ENCODE data around the gene CCDC92B.
"Not testable (repeated sequence)": the region's sequence is repeated elsewhere in the genome, so short reads cannot be mapped to it uniquely, and the experiment has no call there.

CCDC92B gene

DNA sequence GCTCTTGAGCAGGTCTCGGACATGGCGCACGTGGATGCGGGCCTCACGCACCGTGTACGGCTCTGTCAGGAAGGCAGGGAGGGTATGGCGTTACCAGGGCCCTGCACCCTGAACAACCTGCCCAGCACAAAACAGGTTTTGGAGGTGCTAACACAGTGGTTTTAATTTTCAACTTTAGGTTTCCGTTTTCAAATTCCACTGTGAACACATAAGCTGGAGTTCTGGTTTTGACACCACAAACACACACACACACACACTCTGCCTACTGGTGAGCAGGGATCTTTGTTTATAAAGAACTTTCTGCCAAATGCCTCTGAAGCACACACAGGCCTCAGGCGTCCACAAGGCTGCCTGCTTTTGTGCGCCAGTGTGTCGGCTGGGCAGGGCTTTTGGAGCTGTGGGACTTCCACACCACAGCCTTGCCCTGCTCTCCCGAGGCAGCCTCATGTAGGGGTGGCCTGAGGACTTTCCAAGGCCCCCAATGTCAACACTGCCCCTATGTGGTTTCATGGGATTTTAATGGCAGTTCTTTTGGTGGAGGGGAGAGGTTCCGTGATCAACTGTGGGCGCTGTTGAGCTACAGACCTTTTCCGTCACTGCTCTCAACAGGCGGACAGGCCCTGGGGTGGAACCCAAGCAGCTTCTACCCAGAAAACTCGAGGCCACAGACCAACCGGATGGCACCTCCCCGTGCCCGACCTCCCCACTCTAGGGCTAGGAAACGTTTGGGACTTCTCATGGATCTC is 47.3 kb downstream of the CCDC92B start:
- no peak for DNase-seq

DNA sequence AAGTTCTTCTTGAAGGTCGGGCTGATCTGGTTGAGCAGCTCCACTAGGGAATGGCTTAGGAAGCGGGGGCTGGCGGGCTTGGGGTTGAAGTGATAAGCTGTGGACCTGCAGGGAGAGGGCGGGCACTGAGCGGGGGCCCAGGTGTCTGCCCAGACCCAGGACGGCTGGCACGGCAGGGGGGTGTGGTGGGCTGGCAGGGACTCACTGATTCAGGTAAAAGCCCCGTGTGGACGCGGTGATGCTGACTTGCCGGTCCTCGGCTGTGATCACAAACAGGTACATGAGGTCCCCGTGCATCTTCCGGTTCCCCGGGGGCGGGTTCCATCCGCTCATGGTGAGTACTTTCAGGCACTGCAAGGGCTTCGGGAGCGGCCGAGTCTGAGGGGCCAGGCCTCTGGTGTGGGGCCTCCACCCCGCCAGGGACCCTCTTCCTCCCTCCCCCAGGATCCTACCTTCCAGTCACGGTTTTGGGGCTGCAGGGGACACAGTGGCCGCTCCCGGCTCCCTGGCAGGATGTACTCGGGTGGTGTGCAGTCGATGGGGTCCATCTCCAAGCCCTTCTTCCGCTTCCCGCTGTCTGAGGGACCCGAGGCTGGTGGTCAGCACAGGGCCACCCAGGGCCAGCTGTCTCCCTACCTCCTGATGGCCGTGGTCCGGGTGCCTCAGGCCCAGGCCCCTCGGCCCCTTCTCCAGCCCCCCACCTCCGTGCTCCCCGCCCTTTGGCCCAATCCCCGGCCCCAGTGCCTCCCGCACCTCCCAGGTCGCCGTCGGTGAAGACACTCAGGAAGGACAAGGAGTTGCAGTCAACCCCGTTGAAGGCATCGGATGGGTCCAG is 48.1 kb downstream of the CCDC92B start:
- DNase-seq, result no peak

DNA sequence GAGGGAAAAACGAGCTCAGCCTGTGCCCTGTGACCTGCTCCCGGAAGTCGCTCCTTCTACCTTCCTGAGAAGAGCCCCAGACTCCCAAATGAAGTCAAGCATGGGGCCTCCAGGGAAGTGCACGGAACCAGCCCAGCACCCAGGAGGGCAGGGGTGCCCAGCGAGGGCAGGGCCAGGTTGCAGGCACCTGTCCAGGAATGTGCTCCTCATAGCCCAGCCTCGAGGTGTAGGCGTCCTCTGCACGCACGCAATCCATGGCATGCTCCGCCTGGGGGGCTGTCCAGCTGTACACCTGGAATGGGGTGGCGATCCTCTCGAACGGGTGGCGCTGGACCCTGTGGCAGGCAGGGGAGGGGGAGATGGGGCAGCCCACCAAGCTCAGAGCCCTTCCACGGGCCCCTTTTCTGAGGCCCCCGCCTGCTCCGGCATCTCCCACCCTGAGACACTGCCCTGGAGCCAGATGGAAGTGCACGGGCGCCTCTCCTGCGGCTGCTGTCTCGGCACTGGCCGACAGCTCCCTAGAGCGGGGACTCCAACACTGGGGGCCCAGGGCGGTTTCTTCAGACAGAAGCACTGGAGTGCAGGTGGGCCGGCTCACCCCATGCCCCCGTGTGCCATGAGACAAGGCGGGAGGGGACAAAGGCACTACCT is 48.8 kb downstream of the CCDC92B start:
- no peak for DNase-seq

DNA sequence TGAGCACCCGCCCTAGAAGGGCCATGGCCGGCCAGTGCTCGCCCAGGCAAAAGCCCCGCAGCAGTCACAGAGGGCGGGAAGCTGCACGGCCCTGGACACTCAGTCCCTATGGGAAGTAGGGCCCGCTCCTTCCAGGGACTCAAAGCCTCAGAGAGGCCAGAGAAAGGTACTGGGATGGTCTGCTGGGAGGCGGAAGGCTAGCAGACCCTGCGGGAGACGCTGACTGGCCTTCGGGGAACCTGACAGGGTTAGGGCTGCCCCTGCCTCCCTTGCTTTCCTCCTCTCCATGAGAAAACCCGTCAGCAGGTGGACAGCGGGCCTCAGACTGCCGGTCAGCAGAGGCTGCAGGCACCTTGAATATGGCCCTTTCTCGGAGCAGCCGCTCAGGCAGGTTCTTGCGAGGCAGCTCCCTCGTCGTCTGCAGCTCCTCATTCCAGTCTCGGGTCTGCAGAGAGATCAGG is 49.4 kb downstream of the CCDC92B start:
- no peak for DNase-seq

DNA sequence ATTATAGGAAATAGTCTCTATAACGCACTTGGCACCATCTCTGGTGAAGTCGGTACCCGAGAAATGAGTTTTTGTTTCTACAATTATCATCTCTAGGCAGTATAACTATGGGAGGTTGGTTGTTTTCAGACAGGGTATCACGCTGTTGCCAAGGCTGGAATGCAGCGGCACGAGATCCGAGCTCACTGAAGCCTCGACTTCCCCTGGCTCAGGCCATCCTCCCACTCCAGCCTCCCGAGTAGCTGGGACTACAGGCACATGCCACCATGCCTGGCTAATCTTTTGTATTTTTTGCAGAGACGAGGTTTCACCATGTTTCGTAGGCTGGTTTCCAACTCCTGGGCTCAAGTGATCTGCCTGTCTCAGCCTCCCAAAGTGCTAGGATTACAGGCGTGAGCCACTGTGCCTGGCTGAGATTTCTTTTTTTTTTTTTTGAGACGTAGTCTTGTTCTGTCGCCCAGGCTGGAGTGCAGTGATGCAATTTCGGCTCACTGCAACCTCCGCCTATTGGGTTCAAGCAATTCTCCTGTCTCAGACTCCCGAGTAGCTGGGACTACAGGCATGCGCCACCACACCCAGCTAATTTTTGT is 50.1 kb downstream of the CCDC92B start:
- not testable (repeated sequence) for DNase-seq

DNA sequence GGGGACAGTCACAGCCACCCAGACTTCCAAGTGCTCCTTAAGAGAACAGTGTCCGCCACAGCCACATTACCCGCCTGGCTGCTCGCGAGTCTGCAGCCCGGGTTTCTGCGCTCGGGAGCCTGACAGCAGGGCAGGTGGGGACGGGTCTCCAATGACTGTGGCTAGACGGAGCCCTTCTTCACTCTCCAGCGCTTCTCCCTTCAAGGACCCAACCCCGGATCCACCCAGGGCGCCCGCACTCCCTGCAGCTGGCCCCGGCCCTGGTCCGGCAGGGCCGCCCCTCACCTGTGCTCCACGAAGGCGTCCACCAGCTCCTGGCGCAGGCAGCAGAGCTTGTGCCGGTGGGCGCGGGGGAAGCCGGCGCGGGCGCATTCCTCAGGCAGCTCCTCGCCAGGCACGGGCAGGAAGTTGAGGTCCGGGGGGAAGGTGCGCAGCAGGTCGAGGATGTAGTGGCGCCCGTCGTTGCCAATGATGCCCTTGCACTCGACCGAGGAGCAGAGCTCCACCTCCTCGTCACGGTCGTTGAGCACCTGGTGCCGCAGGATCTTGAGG is 51.8 kb downstream of the CCDC92B start:
- DNase-seq, result no peak

DNA sequence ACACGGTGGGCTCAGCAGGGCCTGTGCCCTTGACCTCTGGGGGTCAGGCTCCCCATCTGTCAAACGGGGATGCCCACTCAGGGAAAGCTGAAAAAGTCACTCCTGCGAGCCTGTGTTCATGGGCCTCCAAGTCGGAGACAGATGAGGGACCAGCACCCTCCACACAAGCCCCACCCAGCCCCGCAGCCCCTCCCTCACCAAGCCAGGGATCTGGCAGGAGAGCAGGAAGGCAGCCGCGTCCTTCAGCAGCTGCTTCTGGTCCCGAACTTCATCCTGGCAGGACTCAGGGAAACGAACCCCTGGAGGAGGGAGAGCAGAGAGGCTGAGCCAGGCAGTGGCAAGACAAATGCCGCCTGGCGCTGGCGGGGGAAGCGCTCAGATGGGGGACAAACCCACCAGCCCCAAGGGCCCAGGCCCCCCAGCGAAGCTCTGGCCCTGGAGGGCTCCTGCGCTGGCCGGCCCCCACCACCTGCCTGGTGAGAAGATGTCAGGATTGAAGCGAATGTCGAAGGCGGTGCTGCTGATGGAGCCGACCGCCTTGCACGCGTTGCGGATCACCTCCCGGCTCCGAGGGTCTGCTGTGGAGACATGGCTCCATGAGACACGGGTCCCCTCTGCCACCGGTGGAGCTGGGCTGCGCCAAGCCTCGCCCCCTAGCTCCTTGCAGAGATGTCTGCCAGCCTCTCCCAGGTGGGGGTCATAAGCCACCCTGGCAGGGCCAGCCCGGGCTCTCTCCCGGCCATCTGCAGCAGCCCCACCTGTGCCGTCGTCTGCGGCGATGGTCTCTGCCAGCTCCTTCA is 53.3 kb downstream of the CCDC92B start:
- no peak for DNase-seq

DNA sequence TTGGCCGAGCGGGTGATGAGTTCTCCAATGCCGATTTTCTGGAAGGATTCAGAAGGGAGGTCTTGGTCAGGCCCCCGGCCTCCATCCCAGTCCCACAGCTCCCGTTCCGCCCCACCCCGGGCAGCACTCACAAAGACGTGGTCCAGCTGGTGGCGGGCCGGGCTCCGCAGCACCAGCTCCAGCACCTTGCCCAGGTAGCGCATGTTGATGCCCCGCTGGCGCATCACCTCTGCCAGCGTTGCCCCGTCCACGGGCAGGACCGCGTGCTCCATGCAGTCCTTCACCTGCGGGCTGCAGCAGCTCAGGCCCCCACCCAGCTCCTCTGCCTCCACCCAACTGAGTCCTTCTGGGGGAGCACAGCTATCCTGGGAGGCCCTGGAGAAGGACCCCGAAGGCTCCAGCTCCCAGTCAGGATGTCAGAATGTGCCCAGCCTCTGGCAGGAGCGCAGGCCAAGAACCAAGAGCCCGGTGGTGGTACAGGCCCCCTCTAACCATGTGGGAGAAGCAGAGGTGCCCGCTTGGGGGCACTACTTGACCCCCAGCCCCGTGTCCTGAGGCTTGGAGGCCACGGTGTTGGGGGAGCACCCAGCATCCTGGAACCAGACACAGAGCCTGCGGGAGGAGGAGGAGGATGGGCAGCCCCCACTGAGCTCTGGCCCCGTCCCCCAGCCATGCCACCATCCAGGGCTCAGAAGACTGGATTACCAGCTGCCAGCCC is 54.0 kb downstream of the CCDC92B start:
- no peak for DNase-seq

DNA sequence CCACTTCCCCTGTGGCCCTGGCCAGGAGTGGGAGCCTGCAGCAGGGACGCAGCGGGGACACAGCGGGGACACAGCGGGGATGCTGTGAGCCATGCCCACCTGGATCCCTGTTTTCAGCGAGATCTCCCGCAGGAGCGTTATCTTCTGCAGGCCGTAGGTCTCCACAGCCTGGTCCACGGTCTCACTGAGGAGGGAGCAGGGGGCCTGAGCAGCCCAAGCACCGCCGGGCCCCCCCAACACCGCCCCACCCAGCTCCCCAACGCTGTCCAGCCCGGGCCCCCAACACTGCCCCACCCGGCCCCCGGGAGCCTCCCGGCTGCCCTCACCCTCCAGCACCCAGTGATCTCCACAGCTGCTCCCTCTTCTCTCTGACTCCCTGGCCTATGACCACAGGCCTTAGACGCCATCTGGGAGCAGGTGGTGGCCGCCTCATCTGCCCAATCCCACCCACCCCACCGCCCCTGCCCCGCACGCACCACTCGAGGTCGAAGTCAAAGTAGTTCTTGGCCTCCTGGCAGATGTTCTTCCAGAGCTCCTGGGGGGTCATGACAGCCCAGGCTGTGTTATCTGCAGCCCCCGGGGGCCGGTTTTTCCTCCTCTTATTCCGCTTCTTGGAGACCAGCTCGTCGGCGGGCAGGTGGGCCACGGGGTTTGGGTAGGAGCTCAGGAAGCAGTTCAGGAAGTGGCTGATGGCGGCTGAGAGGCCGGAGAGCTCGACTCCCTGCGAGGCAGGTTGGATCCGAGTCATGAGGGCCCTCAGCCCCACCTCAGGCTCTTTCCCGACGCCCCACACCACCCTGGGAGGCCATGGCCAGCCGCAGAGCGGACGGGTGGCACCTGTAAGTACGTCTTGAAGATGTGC is 54.8 kb downstream of the CCDC92B start:
- DNase-seq, result no peak

DNA sequence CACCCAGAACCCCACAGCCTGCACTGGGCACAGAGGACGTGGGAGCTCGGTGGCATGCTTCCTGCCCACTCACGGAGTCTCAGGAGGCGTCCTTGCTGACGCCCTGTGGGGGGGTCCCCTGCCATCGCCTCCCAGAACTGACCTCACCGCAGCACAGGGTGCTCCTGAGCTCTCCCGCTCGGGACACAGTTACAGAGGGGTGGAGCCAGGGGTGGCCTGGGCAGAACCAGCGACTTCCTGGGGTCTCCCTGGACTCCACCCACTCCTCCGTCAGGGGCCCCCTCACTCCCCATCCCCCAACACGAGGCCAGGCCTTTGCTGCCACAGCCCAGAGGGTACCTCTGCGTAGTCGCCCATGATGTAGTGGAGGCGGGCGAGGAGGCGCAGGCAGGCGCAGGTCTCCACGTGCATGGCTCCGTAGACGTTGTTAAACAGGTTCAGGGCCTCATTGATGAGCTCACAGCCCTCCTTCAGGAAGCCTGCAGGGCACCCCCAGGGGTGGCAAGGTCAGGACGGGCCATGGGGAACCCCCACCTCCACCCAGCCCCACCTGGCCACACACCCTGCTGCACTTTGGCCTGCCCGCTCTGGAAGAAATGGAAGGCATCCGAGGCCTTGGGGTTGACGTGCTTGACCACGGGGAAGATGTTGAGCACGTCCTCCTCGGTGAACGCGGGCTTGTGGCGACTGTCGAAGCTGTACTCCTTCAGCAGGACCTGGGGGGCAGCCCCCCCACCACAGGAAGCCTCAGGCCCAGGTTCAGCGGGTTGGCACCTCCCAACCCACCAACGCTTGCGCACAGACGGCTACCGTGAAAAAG is 55.7 kb downstream of the CCDC92B start:
- no peak for DNase-seq

DNA sequence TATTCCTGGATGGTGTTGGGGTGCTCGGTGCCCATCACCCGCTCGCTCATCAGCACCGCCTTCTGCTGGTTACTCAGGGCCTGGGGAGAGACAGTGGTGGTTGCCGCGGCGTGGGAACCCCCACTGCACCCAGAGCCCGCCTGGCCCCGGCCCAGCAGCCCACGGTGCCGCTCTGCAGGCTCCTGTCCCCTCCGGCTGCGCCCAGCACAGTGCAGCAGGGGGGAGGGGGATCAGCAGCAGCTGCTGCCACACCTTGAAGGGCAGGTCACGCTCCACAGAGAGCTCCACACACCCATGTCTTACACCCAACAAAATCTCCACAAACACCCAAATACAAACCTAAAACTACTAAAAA is 56.7 kb downstream of the CCDC92B start:
- DNase-seq, result no peak

DNA sequence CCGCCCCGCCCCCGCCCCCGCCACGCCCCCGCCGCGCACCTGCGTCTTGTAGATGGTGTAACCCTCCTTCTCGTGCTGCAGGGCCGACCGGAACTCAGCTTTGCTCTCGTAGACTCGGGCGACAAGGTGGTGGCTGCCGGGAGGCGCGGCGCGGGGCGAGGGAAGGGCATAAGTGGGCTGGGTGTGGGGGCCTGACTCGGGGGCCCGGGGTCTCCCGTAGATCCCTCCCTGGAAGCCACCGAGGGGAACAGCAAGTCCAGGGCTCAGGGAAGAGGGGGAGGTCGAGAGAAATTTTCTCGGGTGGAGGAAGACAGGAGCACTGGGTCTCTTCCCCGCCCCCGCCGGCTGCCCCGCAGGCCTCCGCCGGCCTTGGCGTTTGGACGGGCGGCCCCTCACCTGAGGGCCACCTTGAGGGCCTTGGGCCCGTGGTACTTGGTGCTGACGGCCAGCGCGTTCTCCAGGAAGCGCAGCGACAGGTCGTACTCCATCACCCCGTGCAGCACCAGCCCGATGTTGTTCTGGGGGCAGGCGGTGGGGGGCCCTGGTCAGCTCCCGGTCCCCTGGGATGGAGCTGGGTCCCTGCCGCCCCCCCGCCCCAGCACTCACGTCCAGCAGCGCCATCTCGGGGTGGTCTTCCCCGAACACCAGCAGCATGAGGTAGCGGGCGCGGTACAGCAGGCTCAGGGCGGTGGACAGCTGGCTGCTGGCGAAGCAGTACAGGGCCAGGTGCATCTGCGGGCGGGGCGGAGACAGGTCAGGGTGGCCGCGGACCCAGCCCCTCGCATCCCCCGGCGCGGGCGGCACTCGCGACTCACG is 57.3 kb downstream of the CCDC92B start:
- DNase-seq, result no peak

DNA sequence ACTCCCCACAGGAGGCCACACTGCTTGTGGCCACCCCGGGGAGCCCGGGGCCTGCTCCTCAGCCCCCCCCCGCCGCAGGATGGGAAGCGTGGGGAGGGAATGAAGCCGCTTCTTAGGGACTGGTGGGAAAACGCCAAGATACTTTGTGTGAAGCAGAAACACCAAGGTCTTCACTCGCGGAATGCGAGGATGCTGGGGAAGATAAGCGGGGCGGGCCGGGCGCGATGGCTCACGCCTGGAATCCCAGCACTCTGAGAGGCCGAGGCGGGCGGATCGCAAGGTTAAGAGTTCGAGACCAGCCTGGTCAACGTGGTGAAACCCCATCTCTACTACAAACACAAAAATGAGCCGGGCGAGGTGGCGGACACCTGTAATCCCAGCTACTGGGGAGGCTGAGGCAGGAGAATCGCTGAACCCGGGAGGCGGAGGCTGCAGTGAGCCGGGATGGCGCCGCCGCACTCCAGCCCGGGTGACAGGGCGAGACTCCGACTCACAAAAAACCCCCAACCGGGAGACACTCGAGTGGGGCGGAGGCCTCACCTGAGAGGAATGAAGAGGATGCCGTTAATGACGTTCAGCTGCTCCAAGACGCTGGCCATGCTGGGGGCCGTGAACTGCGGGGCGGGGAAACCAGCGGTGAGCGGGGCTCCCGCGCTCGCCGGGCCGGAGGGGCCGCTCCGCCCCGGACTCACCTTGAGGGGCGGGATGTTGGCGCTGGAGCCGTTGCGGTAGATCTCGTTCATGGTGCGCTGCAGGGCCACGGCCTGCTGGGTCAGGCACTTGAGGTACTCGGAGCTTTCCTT is 58.2 kb downstream of the CCDC92B start:
- DNase-seq, result no peak

DNA sequence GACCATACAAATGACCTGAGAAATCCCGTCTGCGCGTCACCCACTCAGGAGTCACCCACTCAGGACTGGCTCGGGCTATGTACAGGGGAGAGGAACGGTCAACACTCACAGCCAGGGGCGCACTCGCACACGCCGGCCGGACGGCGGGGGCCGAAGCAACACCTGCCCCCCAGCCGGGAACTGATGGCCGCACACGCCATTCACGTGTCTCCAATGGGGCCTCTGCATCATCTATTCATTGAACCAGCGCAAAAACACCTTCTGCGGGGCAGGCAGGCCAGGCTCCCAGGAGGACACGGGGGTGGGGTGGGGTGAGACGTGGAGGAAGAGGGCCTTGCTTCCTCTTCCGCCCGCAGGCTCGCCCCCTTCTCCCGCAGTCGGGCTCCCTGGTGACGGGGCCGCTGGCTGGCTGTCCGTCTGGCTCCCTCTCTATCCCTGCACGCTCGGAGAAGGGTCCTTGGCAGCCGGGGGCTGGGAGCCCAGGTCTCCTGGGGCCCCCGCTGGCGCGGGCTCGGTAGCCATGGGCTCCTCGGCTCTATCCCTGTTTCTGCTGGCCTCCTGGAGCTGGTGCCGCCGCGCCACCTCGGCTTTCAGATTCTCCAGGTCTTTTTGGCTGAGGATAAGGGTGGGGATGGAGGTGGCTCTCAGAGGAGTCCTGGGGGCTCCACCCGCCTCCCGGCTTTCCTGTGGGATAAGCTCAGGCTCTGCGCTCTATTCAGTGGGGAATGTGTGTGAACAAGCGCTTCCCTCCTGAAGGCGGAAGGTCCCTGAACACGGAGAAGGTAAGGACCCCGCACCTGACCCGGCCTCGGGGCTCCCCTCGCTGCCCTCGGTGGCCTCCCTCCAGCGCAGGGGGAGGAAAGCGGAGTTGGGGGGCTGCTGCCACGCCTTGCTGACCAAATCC is 59.0 kb downstream of the CCDC92B start:
- DNase-seq, result no peak

DNA sequence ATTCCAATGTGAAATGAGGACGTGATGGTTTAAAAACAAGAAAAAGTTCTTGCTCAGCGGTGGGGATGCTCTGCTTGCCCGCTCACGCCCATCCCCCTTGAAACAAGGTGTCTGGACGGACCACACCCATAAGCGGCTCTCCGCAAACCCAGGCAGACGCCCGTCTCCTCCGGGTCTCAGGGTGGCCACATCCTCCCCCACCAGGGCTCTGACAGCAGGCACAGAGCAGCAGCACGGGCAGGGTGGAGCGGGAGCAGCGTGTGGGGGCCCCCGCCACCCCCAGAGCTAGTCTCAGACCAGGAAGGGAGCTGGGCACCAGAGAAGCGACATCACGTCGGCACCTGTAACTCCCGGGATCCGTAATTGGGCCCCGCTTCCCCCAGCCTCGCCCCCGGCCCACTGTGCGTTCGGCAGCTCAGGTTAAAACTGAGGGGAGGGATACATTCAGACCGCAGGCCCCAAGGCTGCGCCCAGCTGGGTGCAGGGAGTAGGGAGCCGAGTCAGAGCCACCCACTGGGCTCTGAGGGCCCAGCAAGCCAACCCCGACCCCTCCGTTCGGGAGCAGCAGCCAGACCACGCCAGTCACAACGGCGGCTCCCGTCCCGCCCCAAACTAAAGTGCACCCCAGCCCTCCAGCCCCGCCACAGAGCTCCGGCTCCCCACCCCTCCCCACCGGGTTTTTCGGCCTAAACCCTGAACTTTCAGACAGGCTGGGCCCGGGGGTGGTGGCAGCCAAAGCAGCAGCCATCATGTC is 59.9 kb downstream of the CCDC92B start:
- DNase-seq, result no peak
